ENCODE results near the gene AIP.

Gene AIP

DNA sequence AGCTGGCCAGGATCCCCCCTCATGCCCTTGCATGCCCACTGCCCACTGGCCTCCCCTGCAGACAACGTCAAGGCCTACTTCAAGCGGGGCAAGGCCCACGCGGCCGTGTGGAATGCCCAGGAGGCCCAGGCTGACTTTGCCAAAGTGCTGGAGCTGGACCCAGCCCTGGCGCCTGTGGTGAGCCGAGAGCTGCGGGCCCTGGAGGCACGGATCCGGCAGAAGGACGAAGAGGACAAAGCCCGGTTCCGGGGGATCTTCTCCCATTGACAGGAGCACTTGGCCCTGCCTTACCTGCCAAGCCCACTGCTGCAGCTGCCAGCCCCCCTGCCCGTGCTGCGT, 7.9 kb downstream of the AIP start:
- no peak overlapping the region for H2AFZ ChIP-seq
- no peak overlapping the region for H3K4me3 ChIP-seq (ENCODE audit: low read depth, low read length)
- H3K27me3 ChIP-seq (ENCODE audit: control insufficient read depth, insufficient read depth, low read length), result no peaks in the 10 kb centered on the region
- H3K9me3 ChIP-seq (ENCODE audit: control insufficient read depth, low read length), result no peaks in the 10 kb centered on the region
- TF ChIP-seq, protein P1, sequence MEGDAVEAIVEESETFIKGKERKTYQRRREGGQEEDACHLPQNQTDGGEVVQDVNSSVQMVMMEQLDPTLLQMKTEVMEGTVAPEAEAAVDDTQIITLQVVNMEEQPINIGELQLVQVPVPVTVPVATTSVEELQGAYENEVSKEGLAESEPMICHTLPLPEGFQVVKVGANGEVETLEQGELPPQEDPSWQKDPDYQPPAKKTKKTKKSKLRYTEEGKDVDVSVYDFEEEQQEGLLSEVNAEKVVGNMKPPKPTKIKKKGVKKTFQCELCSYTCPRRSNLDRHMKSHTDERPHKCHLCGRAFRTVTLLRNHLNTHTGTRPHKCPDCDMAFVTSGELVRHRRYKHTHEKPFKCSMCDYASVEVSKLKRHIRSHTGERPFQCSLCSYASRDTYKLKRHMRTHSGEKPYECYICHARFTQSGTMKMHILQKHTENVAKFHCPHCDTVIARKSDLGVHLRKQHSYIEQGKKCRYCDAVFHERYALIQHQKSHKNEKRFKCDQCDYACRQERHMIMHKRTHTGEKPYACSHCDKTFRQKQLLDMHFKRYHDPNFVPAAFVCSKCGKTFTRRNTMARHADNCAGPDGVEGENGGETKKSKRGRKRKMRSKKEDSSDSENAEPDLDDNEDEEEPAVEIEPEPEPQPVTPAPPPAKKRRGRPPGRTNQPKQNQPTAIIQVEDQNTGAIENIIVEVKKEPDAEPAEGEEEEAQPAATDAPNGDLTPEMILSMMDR (IDR thresholded peaks at IDR 0.05), result no peak
- no peaks in the 10 kb centered on the region for H3K36me3 ChIP-seq (ENCODE audit: control insufficient read depth, insufficient read depth, low read length)
- H3K9ac ChIP-seq, result no peak overlapping the region
- H3K4me1 ChIP-seq, result no peaks in the 10 kb centered on the region
- no peaks in the 10 kb centered on the region for H3K79me2 ChIP-seq
- H3K4me2 ChIP-seq (ENCODE audit: low read length), result no peak overlapping the region
- H3K27ac ChIP-seq, result no peak overlapping the region

GRCh38 chr11:67491276-67492068, 8.6 kb downstream of the AIP start:
- no peak overlapping the region for H2AFZ ChIP-seq
- TF ChIP-seq, protein P1 (IDR thresholded peaks at IDR 0.05), result no peak

GRCh38 chr11:67492069-67492727, 9.4 kb downstream of the AIP start:
- Histone ChIP-seq H3K4me1 (no peaks in the 10 kb centered on the region), H3K9me3 (ENCODE audit: control insufficient read depth, low read length) (no peaks in the 10 kb centered on the region), H3K79me2 (no peaks in the 10 kb centered on the region), H3K4me2 (ENCODE audit: low read length) (no peak overlapping the region), H3K27me3 (ENCODE audit: control insufficient read depth, insufficient read depth, low read length) (no peaks in the 10 kb centered on the region), H3K9ac (no peak overlapping the region), H3K4me3 (ENCODE audit: low read depth, low read length) (no peak overlapping the region), H3K36me3 (ENCODE audit: control insufficient read depth, insufficient read depth, low read length) (no peaks in the 10 kb centered on the region), H3K27ac (no peak overlapping the region), H2AFZ (no peak overlapping the region)
- TF ChIP-seq, protein P1 (IDR thresholded peaks at IDR 0.05), result no peak

More at GRCh38 chr11:67491276-67492068, 8.6 kb downstream of the AIP start:
- H3K79me2 ChIP-seq, result no peaks in the 10 kb centered on the region
- H3K4me3 ChIP-seq (ENCODE audit: low read depth, low read length), result no peak overlapping the region
- H3K4me2 ChIP-seq (ENCODE audit: low read length), result no peak overlapping the region
- H3K9ac ChIP-seq, result no peak overlapping the region
- no peak overlapping the region for H3K27ac ChIP-seq
- H3K4me1 ChIP-seq, result no peaks in the 10 kb centered on the region
- no peaks in the 10 kb centered on the region for H3K9me3 ChIP-seq (ENCODE audit: control insufficient read depth, low read length)
- no peaks in the 10 kb centered on the region for H3K36me3 ChIP-seq (ENCODE audit: control insufficient read depth, insufficient read depth, low read length)
- no peaks in the 10 kb centered on the region for H3K27me3 ChIP-seq (ENCODE audit: control insufficient read depth, insufficient read depth, low read length)

GRCh38 chr11:67492801-67493547, 10.1 kb downstream of the AIP start:
- no peaks in the 10 kb centered on the region for H3K4me1 ChIP-seq
- no peak overlapping the region for H2AFZ ChIP-seq
- no peak overlapping the region for H3K9ac ChIP-seq
- H3K79me2 ChIP-seq, result no peaks in the 10 kb centered on the region
- no peaks in the 10 kb centered on the region for H3K27me3 ChIP-seq (ENCODE audit: control insufficient read depth, insufficient read depth, low read length)
- H3K4me3 ChIP-seq (ENCODE audit: low read depth, low read length), result no peak overlapping the region
- TF ChIP-seq, protein P1 (IDR thresholded peaks at IDR 0.05), result no peak
- H3K4me2 ChIP-seq (ENCODE audit: low read length), result no peak overlapping the region
- H3K27ac ChIP-seq, result no peak overlapping the region
- no peaks in the 10 kb centered on the region for H3K36me3 ChIP-seq (ENCODE audit: control insufficient read depth, insufficient read depth, low read length)
- H3K9me3 ChIP-seq (ENCODE audit: control insufficient read depth, low read length), result no peaks in the 10 kb centered on the region
